Testis (tissue), 3 donors: ENCODE measurements around the gene KCNE3. TPM values are rescaled to one million over a fixed set of nuclear protein-coding genes. Genes with fewer than 3 reads are reported as not detected.

Experiments
- DNase-seq: peaks from one replicate; pipeline ENCODE4 v3.0.0-alpha.2; 2019
- H3K27ac ChIP-seq, 2 donors: fragments of 200-600 bp; sonication (generic); one replicate each; pipeline ENCODE4 v1.5.1; 2019
- H3K27me3 ChIP-seq: fragments of 200-600 bp; sonication (generic); one replicate; pipeline ENCODE4 v1.5.1; 2019
- H3K36me3 ChIP-seq: fragments of 200-600 bp; sonication (generic); one replicate; pipeline ENCODE4 v1.5.1; 2017; ENCODE audit warnings: low read depth; ENCODE audit errors: missing control alignments
- H3K4me1 ChIP-seq: fragments of 200-600 bp; sonication (generic); one replicate; pipeline ENCODE4 v1.5.1; 2019
- H3K4me3 ChIP-seq, 2 donors: fragments of 200-600 bp; sonication (generic); one replicate each; pipeline ENCODE4 v1.5.1; 2017 to 2019
- H3K9me3 ChIP-seq: fragments of 200-600 bp; sonication (generic); one replicate; pipeline ENCODE4 v1.5.1; 2017
- POLR2A ChIP-seq: fragments of 450-650 bp; IDR thresholded peaks from one replicate; pipeline ENCODE4 v1.6.1; 2017; ENCODE audit warnings: antibody characterized with exemption, mild to moderate bottlenecking, moderate library complexity
- whole genome bisulfite sequencing, 2 donors: methylation state at CpG; one replicate each; pipeline ENCODE4 v1.1.5; 2018; 5-methylcytosine and 5-hydroxymethylcytosine counted together
- intact Hi-C: fragments of 100-400 bp; cut with DNase I; formaldehyde crosslinking; loops from one replicate; pipeline ENCODE4 v1.15.1; 2023; ENCODE audit warnings: low total_unique reads
- polyA plus RNA-seq: library from polyadenylated mRNA; stranded (reverse); fragments of 350-450 nt; fragmentation: Illumina TruSeq; extraction: RNeasy Lipid Tissue Mini Kit (QIAGEN cat#74804); gene quantifications from one replicate; pipeline ENCODE4 v1.2.3, GENCODE V29; 2014; ENCODE audit warnings: low read depth, low replicate concordance; ENCODE audit not compliant: insufficient read depth
- total RNA-seq, 2 donors: library from RNA; depleted of rRNA; stranded (reverse); fragments of >200 nt; gene quantifications; one replicate each; pipeline ENCODE4 v1.2.3, GENCODE V29; 2016
- TF ChIP-seq, protein P1 (sequence below), 3 experiments: fragments of 450-650 bp in 2 of 3; fragments of 200-600 bp in 1 of 3; sonication (generic) in 1 of 3; IDR thresholded peaks; one replicate each; pipeline ENCODE4 v1.5.1; 2016 to 2019; ENCODE audit warnings: antibody characterized with exemption in 3 of 3, mild to moderate bottlenecking in 2 of 3, moderate library complexity in 1 of 3

Gene KCNE3
- total and polyA plus RNA-seq, 3 donors from 2014 or later, result 3.3 to 4.1 (median 4.0) TPM

DNA sequence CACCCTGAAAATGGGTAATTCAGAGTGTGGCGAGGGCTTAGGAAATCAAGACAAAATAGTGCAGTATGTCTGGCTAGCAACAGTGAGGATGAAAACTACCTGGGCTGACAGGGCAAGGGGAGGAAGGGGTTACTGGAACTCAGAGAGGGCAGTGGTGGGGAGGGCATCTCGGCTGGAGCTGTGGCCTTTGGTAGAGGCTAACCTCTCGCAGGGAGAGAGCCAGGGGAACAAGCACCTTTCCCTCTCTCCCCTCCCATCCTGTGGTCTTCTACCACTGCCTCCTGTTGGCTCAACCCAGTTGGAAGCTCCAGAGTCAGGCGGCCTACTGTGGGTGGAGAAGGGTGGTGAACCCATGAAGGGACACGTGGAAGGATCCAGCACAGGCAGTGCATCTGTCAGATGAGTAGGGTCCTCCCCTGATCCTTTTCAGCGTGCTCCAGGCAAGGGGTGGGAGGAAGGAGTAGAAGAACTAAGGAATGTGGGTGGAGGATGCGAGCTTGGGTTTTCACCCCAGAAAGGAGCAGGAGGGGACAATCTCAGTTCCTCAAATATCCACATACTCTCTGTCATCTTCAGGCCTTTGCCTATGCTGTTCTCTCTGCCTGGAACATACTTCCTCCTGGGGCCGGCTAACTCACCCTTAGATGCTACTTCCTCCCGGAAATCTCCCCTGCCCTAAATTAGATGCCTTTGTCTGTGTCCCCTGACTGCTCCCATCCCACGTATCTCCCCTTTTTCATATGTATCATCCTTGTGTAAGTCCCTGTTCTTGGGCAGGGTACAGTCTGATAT is 6.2 kb upstream of the KCNE3 start:
- Histone ChIP-seq H3K4me3 (no peak overlapping the region), H3K4me1 (peaks cover 15% of the 10 kb centered on the region), H3K36me3 (no peaks in the 10 kb centered on the region), H3K27me3 (no peaks in the 10 kb centered on the region), H3K9me3 (no peaks in the 10 kb centered on the region), H3K27ac (no peak overlapping the region)
- DNase-seq, result no peak
- intact Hi-C loops, result no loop called here
- TF ChIP-seq POLR2A, result no peak
- TF ChIP-seq, protein P1, sequence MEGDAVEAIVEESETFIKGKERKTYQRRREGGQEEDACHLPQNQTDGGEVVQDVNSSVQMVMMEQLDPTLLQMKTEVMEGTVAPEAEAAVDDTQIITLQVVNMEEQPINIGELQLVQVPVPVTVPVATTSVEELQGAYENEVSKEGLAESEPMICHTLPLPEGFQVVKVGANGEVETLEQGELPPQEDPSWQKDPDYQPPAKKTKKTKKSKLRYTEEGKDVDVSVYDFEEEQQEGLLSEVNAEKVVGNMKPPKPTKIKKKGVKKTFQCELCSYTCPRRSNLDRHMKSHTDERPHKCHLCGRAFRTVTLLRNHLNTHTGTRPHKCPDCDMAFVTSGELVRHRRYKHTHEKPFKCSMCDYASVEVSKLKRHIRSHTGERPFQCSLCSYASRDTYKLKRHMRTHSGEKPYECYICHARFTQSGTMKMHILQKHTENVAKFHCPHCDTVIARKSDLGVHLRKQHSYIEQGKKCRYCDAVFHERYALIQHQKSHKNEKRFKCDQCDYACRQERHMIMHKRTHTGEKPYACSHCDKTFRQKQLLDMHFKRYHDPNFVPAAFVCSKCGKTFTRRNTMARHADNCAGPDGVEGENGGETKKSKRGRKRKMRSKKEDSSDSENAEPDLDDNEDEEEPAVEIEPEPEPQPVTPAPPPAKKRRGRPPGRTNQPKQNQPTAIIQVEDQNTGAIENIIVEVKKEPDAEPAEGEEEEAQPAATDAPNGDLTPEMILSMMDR (IDR thresholded peaks at IDR 0.05), result no peak
- 47 to 48% methylated on average over 10 of the region's 10 CpGs for WGBS, 2 donors

DNA sequence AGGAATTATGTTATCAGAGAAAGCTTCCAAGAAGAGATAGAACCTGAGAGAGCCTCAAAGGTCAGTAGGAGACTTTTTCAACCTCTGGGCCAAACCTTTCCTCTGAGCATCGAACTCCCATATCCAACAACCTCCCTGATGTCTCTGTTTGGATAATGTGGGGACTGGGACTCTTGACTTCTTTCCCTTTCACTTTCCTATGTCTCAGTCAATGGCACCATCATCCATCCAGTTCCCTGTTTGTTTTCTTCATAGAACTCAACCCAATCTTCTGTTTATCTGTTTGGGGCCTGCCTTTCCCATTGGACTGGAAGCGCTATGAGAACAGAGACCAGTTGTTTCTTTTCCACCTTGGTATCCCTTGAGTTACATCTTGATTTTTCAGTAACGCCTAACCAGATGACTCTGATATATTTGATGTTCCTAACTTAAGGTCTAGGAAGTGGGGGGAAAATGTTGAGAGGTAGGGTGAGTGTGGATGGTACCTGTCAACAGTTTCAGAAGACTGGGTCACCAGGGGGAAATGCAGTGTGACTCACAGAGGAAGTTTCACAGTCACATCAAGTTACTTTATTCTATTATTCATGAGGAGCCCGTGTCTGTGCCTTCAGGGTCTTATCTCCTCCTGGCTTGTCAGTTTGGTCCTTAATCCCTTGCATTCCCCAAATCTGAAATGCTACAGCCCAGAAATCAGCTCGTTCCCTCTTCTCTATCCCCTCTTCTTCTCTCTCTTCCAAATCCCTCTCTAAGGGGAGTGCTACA is 4.5 kb upstream of the KCNE3 start:
- 82 to 91% methylated on average over 5 of the region's 5 CpGs for WGBS, 2 donors
- DNase-seq, result no peak
- Histone ChIP-seq H3K4me1 (peaks cover 25% of the 10 kb centered on the region), H3K27ac (no peak overlapping the region), H3K4me3 (no peak overlapping the region), H3K36me3 (no peaks in the 10 kb centered on the region), H3K9me3 (no peaks in the 10 kb centered on the region), H3K27me3 (no peaks in the 10 kb centered on the region)
- no peak for TF ChIP-seq POLR2A
- TF ChIP-seq, protein P1 (IDR thresholded peaks at IDR 0.05), result no peak
- intact Hi-C loops, result no loop called here

GRCh38 chr11:74471037-74471436 is 3.7 kb upstream of the KCNE3 start:
- intact Hi-C loops, result no loop called here
- DNase-seq, result no peak
- 95 to 100% methylated on average over 1 of the region's 1 CpG for WGBS, 2 donors
- no peaks in the 10 kb centered on the region for H3K9me3 ChIP-seq
- no peak for TF ChIP-seq POLR2A
- TF ChIP-seq, protein P1 (IDR thresholded peaks at IDR 0.05), result no peak
- H3K36me3 ChIP-seq, result no peaks in the 10 kb centered on the region
- no peak overlapping the region for H3K4me3 ChIP-seq
- no peaks in the 10 kb centered on the region for H3K27me3 ChIP-seq
- H3K27ac ChIP-seq, result no peak overlapping the region
- H3K4me1 ChIP-seq, result peaks cover 25% of the 10 kb centered on the region

DNA sequence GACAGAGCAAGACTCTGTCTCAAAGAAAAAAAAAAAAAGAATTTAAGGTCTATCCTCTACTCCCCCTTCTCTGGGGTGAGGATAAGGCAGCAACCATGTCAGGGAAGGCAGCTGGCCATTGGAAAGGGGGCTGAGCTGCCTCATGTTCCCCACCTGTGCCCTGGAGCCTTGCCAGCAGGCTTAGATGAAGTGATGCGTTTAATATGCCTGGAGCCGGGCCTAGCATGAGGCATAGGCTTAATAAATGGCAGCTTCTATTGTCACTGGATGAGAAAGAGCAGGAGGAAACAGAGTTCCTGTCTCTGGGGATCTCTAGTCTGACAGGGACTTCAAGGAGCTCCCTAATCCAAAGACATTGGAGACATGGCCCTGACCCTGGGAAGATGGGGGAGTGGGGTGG is 3.2 kb upstream of the KCNE3 start:
- H3K27ac ChIP-seq, result no peak overlapping the region
- H3K4me3 ChIP-seq, result no peak overlapping the region
- 76% methylated on average over 2 of the region's 2 CpGs; no CpG with 5 or more reads in 1 of the 2 donors for WGBS, 2 donors
- no peak for DNase-seq
- TF ChIP-seq POLR2A, result no peak
- TF ChIP-seq, protein P1 (IDR thresholded peaks at IDR 0.05), result no peak
- no peaks in the 10 kb centered on the region for H3K36me3 ChIP-seq
- no peaks in the 10 kb centered on the region for H3K9me3 ChIP-seq
- intact Hi-C loops, result no loop called here
- H3K27me3 ChIP-seq, result no peaks in the 10 kb centered on the region
- H3K4me1 ChIP-seq, result peaks cover 25% of the 10 kb centered on the region
